MV-4-11 (cell line): Measurements from ENCODE around the gene FBRS.

Source experiments
- DNase-seq: peaks from one replicate; lab custom pipeline; 2025; lab: John Stamatoyannopoulos, UW

Gene FBRS

DNA sequence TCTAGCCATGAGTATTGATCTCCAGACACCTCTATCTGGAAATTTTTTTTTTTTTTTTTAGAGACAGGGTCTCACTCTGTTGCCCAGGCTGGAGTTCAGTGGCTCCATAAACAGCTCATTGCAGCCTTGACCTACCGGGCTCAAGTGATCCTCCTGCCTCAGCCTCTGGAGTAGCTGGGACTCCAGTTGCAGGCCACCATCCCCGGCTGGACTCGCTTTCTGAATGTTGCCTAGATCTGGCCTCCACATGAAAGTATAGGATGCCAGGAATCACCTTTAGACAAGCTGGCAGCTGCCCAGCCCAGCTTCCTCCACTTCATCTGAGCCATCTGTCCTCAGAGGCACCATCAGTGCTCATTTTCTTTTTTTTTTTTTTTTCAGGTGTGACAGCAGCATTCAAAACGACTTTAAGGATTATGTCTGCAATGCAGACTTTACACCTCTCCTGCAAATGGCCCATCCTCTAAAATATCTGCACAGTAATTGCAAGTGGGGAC is 13.8 kb upstream of the FBRS start:
- DNase-seq, result no peak

- no peak for DNase-seq
Measured at GRCh38 chr16:30645727-30646126, 12.5 kb upstream of the FBRS start.

DNA sequence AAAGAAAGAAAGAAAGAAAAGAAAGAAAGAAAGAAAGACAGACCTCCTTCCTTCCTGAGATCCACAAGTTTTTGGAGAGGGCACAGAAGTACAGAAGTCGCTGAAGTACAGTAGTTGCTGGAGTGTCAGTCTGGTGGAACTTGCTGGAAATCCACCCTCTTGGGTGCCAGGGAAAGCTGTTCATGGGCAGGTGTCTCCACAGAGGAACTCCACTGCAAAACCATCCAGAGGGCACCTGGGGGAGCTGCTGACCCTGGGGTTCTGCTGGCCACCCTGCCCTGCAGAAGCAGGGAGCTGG is 11.0 kb upstream of the FBRS start:
- DNase-seq, result no peak

GRCh38 chr16:30649725-30650368 is 8.4 kb upstream of the FBRS start:
- DNase-seq, result peak; percentile 72

GRCh38 chr16:30650369-30651123 is 7.7 kb upstream of the FBRS start, which contains the start of gene PRR14:
TSS of gene PRR14 (plus strand) at chr16:30650960. CDS start at chr16:30651646, 686 bp downstream.
- DNase-seq, result peak; percentile 100

DNA sequence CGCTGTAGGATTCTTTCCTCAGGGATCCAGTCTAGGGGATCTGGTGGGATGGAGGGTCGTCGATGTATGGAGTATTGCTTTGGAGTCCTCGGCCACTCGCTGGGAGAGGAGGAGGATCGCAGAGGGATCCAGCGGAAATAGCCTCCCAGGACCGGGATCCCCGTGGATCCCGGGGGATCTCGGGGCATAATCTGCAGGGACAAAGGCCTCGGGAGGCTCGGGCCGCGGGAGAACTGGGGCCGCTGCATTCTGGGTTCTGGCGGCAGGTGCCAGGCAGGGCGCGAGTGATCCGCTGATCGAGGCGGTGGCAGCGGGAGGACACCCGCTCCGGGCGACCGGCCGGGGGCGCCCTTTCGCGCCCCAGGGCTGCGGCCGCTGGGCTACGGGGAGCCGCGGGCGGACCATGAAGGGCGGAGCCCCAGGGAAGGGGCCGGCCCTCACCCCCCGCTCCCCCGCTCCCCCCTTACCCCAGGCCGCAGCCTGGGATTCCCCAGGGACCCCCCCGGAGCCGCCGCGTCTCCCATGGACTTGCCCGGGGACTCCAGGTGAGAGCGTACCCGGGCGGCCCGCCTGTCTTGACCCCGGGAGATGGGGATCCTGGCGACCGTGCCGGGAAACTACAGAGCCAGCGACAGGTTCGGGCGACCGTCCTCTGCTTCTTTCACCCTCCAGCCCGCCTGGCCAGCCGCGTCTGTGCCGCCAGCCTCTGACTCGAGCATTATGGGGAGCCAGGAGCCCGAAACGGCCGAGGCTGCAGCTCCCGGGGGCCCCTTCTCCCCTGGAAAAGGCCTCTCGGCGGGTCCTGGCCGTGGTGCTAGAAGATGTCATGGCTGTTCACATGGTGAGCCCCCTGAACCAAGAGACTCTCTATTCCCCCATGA is 6.9 kb upstream of the FBRS start:
- peak; percentile 63 for DNase-seq

DNA sequence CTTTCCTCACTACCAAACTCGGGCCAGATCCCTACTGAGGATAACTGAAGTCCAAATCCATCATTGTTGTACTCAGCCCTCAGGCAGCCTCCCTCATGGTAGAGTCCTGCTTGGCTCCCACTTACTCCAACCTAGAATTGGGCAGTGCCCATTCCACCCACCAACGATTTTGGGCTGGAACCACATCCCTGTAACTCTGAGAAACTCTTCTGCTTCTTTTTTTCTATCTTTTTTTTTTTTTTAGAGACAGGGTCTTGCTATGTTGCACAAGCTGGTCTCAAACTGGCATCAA is 6.3 kb upstream of the FBRS start:
- DNase-seq, result no peak

- DNase-seq, result no peak
Measured at GRCh38 chr16:30652718-30653117, 5.5 kb upstream of the FBRS start.

- no peak for DNase-seq
Measured at GRCh38 chr16:30654856-30655255, 3.4 kb upstream of the FBRS start.

- no peak for DNase-seq
Measured at GRCh38 chr16:30655815-30656347, 2.4 kb upstream of the FBRS start.

DNA sequence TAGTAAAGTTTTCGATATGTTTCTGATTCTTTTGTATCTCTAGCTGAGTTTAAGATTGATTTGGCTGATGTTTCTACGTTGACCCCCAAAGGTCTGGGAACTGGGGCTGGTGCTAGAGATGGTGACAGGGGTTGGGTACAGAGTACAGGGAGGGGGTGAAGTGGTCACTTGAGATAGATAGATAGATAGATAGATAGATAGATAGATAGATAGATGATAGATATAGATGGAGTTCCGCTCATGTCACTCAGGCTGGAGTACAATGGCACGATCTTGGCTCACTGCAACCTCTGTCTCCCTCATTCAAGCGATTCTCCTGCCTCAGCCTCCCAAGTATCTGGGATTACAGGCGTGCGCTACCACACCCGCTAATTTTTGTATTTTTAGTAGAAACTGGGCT is 1.8 kb upstream of the FBRS start:
- DNase-seq, result no peak

GRCh38 chr16:30656974-30657865 is 1.0 kb upstream of the FBRS start:
- no peak for DNase-seq

DNA sequence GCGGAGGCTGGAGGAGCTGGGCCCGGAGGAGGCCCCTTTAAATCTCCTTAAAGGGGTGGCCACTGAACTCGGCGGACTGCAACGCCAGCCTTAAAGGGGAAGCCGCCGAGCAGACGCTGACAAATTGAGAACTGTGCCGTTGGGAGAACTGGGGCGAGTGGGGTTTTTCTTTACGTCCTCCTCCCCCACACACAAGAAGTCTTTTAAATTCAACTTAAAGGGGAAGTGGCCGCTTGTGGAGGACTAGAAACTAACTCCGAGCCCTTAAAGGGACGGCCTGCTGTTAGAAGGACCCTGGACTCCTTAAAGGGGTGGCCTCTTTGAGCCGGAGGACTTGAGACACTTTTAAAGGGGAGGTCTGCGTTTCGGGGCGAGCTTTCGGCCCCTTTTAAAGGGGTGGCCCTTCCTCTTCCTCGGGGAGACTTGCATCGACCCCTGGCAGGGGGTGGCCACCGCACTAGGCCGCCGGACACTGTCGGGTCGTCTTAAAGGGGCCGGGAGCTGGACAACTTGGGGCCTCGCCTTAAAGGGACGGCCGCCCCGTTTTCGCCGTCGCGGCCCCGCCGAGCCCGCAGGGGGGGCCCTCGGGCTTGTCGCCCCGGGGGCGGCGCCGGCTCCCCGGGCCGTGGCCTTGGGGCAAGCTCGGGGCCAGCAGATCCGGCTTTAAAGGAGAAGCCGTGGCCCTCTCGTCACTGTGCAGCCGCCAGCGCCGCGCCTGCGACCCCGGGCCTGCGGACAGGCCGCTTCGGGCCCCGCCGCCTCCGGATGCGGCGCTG is 688 bp downstream of the FBRS start:
- DNase-seq, result peak; percentile 98

- no peak for DNase-seq
Measured at GRCh38 chr16:30659507-30660423, 1.5 kb downstream of the FBRS start.

GRCh38 chr16:30660424-30661261 is 2.4 kb downstream of the FBRS start:
- peak; percentile 39 for DNase-seq

DNA sequence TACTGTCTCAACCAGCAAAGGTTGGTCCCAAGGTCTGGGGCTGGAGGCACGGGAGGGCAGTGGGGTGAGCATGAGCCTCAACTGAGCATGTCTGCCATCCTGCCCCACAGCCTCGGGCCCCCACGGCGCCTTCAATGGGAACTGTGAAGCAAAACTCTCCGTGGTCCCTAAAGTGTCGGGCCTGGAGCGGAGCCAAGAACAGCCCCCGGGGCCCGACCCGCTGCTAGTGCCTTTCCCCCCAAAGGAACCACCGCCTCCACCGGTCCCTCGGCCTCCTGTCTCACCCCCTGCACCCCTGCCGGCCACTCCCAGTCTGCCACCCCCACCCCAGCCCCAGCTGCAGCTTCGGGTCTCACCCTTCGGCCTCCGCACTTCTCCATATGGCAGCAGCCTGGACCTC is 4.2 kb downstream of the FBRS start:
- DNase-seq, result no peak

DNA sequence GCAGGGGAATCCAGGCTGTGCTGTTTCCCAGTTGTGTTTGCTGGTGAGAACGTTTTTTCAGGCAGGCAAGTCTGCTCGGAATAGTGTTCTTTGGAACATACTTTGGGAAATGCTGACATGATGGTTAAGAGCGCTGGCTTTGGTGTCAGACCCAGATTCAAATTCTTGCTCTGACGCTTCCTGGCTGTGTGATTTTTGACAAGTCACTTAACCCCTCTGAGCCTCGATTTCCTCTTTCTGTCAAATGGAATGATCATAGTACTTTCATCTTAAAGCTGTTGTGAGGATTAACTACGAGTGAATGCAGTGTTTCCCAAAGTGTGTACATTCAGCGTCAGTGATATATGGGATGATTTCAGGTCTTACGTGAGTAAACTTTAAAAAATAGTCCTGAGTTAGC is 4.8 kb downstream of the FBRS start:
- no peak for DNase-seq

DNA sequence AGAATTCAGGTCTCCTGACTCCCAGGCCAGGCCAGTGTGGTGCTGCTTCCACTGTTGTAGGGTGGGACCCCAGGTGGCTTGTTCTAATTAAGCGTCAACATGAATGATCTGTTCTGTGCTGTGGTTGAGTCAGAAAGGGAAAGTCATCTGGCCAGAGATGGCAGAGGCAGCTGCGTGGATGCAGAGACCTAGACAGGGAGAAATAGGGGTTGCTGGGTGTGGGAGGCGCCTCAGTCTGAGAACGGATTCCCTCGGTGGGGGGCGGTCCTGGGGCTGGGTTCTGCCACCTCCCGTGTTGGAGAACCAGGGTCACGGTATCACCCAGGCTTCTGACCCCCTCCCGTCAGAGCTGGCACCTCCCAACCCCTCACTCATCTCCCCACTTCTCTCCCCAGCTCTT is 5.6 kb downstream of the FBRS start:
- no peak for DNase-seq

DNA sequence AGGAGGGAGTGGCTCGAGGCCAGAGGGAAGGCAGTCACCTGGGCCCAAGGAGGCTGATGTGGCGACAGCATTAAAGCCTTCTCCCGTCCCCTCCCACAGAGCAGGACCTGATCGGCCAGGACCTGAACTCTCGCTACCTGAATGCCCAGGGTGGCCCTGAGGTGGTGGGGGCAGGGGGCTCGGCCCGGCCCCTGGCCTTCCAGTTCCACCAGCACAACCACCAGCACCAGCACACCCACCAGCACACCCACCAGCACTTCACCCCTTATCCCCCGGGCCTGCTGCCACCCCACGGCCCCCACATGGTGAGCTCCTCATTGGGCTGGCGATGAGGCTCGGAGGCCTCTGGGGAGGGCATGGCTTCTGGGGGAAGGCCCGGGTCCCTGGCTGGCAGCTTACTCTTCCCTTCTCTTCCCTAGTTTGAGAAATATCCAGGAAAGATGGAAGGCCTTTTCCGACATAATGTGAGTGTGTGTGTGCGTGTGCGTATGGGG is 6.4 kb downstream of the FBRS start:
- no peak for DNase-seq
